HG02852 (cell line): ENCODE results near the gene SORCS1.

Source experiments
- ATAC-seq: cut with Tn5 transposase; IDR thresholded peaks from one replicate; pipeline ENCODE4 v1.9.1; 2021; ENCODE audit warnings: mild to moderate bottlenecking, moderate library complexity; ENCODE audit not compliant: unreplicated experiment

Gene SORCS1

DNA sequence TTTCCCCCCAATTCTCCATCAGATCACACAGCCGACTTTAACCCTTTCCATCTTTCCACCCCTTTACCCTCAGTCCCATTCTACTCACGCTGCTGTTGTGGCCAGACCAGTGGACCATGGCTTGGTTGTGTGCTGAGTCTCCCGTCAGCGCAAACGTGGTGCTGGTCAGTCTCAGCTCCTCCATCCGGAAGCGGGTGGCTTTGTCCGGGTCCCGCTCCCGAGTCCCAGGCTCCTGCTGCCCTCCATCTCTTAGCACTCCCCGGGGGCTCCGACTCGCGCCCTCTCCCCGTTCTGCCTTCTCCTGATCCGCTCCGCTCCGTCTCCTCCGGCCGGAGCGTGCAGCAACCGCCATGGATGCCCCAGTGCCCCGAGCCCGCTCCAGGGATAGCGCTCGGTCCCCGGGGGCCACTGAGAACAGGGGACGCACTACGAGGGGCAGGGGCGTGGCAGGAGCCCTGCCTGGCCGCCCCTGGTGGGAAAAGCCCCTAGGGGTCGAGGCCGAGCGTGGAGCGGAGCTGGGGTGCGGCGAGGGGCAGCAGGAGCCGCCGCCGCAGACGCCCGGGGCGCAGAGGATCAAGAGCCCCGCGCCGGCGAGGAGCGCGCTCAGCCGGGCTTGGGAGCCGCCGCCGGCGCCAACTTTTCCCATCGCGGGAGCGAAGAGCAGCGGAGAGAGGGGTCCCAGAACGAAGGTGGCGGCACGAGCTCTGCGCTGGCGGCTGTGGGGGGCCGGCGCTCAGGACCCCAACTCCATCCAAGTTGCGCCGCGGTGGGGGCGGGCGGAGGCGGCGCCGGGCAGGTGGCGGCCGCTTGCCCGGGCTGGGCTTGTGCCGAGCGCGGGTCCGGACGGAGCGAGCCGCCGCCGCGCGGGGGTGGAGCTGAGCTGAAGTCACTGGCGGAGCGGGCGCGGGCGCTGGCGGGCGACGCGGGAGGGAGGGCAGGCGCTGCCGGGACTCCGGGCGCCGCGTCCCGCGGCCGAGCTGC lies at the start of gene SORCS1:
SORCS1 (minus strand) TSS at position 826 of the 981 bp plus-strand sequence.
- no peak for ATAC-seq

DNA sequence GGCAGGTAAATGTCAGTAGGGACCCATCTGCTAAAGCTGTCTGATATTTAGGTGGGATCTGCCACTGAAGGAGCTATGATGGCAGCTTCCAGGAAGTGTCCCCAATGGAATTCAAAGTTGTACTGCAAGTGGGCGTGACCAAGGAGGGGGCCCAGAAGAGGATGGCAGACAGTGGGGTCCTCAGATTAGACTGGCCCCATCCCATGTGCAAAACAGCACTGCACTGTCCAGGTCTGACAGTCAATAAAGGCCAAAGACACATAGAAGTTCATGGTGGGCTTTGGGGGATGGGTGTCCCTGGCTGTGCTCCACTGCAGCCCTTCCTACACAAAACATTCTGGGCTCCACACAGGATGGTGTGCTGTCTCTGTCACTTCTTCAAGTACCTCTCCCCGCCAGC lies 49.8 kb upstream of the SORCS1 start:
- no peak for ATAC-seq

GRCh38 chr10:107213861-107214260 lies 49.4 kb upstream of the SORCS1 start:
- no peak for ATAC-seq

DNA sequence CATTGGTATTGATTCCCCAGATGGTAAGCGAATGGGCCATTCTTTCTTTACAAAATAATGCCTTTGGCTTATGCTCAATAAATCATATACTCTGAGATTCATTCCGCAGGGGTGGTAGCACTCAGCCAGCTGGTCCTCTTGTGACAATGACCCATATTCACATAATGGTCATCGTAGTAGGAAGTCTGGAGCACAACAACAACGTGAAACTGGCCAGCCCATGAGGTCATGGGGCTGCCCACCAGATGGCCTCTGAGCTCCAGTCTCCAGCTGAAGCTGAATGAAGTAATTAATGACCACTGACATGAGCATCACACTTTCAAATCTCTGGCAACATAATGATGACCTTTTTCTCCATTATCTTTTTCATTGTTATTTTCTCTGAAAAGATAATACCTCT lies 42.3 kb upstream of the SORCS1 start:
- ATAC-seq: no peak

- ATAC-seq: no peak
These were observed 5.0 kb upstream of the SORCS1 start for GRCh38 chr10:107169516-107169915.

GRCh38 chr10:107168738-107169137 lies 4.2 kb upstream of the SORCS1 start:
- no peak for ATAC-seq

GRCh38 chr10:107166403-107166802 lies 1.9 kb upstream of the SORCS1 start:
- no peak for ATAC-seq

DNA sequence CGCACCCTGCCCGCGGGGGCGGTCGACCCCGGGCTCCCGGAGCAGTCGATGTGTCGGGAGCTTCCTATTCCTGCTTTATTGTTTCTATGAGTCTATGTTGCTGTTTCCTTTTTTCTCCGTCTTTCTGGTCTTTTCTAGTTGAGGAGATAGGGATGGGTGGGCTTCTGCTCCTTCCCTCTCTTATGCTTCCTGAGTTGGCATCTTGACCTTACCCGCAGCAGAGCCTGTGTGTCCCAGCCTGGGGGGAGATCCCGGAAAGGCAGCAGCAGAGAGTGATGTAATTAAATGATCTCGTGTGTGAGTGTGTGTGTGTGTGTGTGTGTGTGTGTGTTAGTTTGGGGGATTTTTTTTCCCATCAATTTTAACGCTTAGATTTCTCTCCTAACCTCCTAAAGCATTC lies 486 bp upstream of the SORCS1 start:
- no peak for ATAC-seq

GRCh38 chr10:107163076-107163855 lies 1.2 kb downstream of the SORCS1 start:
- ATAC-seq: no peak

GRCh38 chr10:107160866-107161265 lies 3.6 kb downstream of the SORCS1 start:
- no peak for ATAC-seq

DNA sequence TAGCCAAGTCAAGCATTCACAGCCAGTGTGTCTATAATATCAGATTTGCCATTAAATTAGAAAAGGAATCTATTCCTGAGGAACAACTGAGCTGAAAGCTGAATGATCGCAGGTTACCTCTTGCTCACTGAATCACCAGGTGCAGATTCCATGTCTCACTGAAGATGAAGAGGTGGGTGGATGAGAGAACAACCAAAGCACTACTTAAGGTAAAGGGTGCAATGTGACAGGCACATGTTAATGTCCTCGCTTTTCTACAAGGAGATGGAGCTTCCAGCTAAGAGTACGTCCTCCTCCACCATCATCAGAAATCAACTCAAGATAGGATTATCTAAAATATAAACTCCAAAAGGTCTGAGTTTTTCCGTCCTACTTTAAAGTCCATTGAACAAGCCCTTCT lies 4.6 kb downstream of the SORCS1 start:
- ATAC-seq: no peak

- ATAC-seq: no peak
These were observed 7.4 kb downstream of the SORCS1 start for GRCh38 chr10:107157071-107157470.

DNA sequence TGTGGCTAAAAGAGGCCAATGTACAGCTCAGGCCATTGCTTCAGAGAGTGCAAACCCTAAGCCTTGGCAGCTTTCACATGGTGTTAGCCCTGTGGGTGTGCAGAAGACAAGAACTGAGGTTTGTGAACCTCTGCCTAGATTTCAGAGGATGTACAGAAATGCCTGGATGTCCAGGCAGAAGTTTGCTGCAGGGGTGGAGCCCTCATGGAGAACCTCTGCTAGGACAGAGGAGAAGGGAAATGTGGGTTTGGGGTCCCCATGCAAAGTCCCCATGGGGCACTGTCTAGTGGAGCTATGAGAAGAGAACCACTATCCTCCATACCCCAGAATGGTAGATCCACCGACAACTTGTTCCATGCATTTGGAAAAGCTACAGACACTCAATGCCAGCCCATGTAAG lies 12.4 kb downstream of the SORCS1 start:
- ATAC-seq: no peak

DNA sequence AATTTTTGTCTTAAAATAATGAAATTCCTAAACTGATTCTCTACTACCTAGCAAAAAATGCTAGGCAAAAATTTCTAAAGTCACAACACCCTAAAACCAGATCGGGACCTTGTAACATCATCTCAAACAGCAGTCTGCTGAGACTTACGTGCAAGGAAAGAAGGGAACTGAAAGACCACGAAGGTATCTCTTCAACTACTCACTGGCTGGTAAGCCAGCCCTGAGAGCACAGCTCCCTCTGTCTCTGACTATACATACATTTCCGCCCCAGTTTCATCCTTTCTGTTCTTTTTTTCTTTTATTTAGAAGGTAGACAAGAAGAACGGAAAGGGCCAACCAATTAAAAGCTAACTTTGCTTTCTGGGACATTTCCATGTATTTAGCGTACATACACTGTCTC lies 15.6 kb downstream of the SORCS1 start:
- ATAC-seq: no peak

GRCh38 chr10:107144490-107144889 lies 20.0 kb downstream of the SORCS1 start:
- no peak for ATAC-seq

DNA sequence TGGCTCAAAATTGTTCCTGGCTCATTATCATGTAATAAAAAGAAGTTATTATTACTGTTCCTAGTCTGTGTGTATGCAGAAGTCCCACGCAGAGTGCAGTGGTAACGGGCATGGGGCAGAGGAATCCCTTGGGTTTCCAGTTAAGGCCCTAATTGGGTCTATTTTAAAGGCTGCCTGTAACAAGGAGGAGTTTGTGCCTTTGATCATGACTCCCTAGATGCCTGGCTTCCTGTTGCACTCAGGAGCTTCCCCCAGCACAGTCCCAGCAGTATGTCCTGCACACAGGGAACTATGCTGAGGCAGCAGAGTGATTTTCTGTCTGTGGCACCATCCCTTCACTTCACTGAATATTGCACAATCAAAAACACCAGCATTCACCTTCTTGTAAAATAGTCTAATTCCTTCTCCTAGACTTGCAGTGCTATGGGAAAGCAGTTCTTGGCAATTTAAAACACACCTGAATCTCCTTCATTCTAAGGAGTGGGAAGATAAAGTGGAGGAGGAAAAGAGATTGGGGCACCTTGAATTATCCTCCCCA lies 22.9 kb downstream of the SORCS1 start:
- ATAC-seq: no peak

GRCh38 chr10:107139237-107139636 lies 25.3 kb downstream of the SORCS1 start:
- ATAC-seq: no peak

DNA sequence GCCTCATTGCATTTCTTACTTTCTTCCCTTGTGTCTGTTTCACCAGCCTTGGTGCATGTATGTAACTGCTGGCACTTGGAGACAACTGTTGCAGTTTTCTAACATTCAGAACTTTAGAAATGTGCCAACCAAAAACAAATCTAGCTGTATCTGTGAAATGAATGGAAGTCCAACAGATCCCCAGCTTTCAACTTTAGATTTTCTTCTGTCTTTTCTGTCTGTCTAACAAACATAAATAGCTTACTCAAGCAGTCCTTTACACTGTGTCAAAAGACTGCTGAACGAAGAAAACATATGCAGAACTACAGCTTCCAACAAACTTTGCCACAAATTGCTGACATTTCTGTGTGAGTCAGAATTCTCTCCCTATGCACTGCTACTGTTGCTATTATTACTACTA lies 30.9 kb downstream of the SORCS1 start:
- ATAC-seq: no peak

GRCh38 chr10:107129000-107129399 lies 35.5 kb downstream of the SORCS1 start:
- no peak for ATAC-seq

DNA sequence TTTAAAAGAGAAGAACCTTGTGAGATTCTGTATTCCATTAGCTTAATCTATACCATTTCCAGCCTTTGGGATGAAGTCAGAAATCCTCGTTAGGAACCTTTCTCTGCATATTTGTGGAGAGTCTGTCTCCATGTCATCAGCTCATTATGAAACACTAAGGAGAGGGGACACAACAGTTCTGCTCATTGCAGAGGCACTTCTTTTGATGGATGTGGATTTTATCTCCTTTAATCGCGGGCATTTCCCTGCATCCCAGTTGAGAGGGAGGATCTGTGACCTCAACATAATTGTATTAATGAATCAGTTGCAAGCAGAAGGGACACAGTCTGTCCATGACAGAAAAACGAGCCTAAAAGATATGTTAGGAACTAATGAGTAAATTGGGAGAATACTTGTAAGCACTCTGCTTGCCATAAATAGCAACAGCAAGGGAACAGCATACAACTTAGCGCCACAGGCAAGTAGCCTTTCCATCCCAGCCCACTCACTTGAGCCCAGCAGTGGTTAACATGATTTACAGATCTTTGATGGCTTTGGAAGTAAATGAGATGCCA lies 37.9 kb downstream of the SORCS1 start:
- ATAC-seq: no peak

DNA sequence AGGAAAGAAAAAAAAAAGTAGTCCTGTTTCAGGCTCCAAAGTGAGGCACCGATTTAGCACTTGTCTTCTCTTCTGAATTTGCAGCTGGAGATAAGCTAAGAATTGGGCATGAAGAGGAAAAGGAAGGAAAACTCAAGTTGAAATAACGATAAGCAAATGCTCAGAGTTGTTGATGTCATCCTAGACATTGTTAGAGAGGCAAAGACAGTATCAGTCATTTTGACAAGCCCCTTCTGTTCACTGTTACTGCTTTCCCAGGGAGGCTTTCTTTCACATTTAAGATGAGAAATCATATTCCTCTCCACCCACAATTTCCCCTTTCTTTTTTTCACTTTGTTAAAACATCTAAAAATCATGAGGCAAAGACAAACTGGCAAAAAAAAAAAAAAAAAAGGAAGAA lies 41.8 kb downstream of the SORCS1 start:
- ATAC-seq: no peak
